Measurements from ENCODE around the gene OR6C75.

DNA sequence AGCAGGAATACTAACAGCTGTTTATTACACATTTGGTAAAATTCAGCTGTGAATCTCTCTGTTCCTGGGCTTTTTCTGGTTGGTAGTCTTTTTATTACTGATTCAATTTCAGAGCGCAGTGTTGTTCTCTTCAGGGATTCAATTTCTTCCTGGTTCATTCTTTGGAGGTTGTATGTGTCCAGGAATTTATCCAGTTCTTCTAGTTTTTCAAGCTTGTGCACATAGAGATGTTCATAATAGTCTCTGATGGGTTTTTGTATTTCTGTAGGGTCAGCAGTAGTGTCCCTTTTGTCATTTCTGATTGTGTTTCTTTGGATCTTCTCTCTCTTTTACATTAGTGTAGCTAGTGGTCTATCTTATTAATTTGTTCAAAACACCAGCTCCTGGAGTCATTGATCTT, 54.2 kb downstream of the OR6C75 start:
- TF ChIP-seq, protein P1, sequence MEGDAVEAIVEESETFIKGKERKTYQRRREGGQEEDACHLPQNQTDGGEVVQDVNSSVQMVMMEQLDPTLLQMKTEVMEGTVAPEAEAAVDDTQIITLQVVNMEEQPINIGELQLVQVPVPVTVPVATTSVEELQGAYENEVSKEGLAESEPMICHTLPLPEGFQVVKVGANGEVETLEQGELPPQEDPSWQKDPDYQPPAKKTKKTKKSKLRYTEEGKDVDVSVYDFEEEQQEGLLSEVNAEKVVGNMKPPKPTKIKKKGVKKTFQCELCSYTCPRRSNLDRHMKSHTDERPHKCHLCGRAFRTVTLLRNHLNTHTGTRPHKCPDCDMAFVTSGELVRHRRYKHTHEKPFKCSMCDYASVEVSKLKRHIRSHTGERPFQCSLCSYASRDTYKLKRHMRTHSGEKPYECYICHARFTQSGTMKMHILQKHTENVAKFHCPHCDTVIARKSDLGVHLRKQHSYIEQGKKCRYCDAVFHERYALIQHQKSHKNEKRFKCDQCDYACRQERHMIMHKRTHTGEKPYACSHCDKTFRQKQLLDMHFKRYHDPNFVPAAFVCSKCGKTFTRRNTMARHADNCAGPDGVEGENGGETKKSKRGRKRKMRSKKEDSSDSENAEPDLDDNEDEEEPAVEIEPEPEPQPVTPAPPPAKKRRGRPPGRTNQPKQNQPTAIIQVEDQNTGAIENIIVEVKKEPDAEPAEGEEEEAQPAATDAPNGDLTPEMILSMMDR (IDR thresholded peaks at IDR 0.05): no peak
- TF ChIP-seq POLR2A (IDR thresholded peaks at IDR 0.05) (no peak), EP300 (IDR thresholded peaks at IDR 0.05) (no peak)

All from suprapubic skin (tissue), 3 donors.